Heart left ventricle (tissue), 16 donors: ENCODE measurements around the gene ESRP2. TPM values are rescaled to one million over a fixed set of nuclear protein-coding genes. Genes with fewer than 3 reads are reported as not detected.

Experiments used
- ATAC-seq, 4 donors: fragments of 200-7000 bp; cut with Tn5 transposase; one replicate each; pipeline ENCODE4 v1.9.1; 2020 to 2022; ENCODE audit warnings: moderate library complexity in 4 of 4, mild to moderate bottlenecking in 3 of 4, moderate number of reproducible peaks in 1 of 4
- DNase-seq, 5 donors: peaks; one replicate each; pipeline ENCODE4 v3.0.0-alpha.2; 2020
- H3K27ac ChIP-seq, 12 donors: fragments of 200-600 bp; sonication (generic) in 4 of 12; one replicate each; pipeline versions ENCODE4 v1.5.0 to v1.8.0; 2016 to 2022; ENCODE audit warnings: mild to moderate bottlenecking in 2 of 12
- H3K27me3 ChIP-seq, 9 donors: fragments of 200-600 bp; sonication (generic) in 2 of 9; one replicate each; pipeline versions ENCODE4 v1.5.1 to v1.8.0; 2016 to 2022; ENCODE audit warnings: mild to moderate bottlenecking in 3 of 9
- H3K36me3 ChIP-seq, 9 donors: fragments of 200-600 bp; sonication (generic) in 2 of 9; one replicate each; pipeline versions ENCODE4 v1.5.0 to v1.8.0; 2018 to 2022; ENCODE audit warnings: mild to moderate bottlenecking in 2 of 9
- H3K4me1 ChIP-seq, 12 donors: fragments of 200-600 bp; sonication (generic) in 4 of 12; one replicate each; pipeline versions ENCODE4 v1.5.0 to v1.8.0; 2016 to 2022; ENCODE audit warnings: mild to moderate bottlenecking in 3 of 12
- H3K4me3 ChIP-seq, 12 donors: fragments of 200-600 bp; sonication (generic) in 4 of 12; one replicate each; pipeline versions ENCODE4 v1.5.0 to v1.8.0; 2017 to 2022; ENCODE audit warnings: mild to moderate bottlenecking in 9 of 12, moderate library complexity in 4 of 12
- H3K9me3 ChIP-seq, 12 donors: fragments of 200-600 bp; sonication (generic) in 4 of 12; one replicate each; pipeline versions ENCODE4 v1.5.0 to v1.8.0; 2016 to 2022; ENCODE audit warnings: mild to moderate bottlenecking in 1 of 12
- POLR2A ChIP-seq, 2 donors: fragments of 450-650 bp; IDR thresholded peaks; one replicate each; pipeline ENCODE4 v1.6.1; 2017; ENCODE audit warnings: antibody characterized with exemption in 2 of 2, mild to moderate bottlenecking in 2 of 2, moderate library complexity in 2 of 2
- WGBS, 4 donors: extraction: QIAGEN DNeasy Blood & Tissue Kit in 2 of 4; methylation state at CpG; one replicate each; pipeline versions ENCODE4 v1.1.5 to v1.1.7; 2013 to 2018; 5-methylcytosine and 5-hydroxymethylcytosine counted together
- intact Hi-C, 10 donors: fragments of 100-400 bp; cut with DNase I; formaldehyde crosslinking; loops; one replicate each; pipeline versions ENCODE4 v1.11.1 to v1.14.2; 2022
- polyA plus RNA-seq, 2 donors: library from polyadenylated mRNA; stranded (reverse); fragments of 200-250 nt; gene quantifications; one replicate each; pipeline ENCODE4 v1.2.3, GENCODE V29; 2013
- total RNA-seq, 9 donors: library from RNA; depleted of rRNA in 2 of 9; stranded (reverse); fragments of >200 nt in 2 of 9; fragmentation: NEBNext Ultra II Directional in 3 of 9; extraction: Animal tissue kit (Norgen Biotek cat#: 25700) in 3 of 9; gene quantifications; one replicate each; pipeline versions ENCODE4 v1.1.0 to v1.2.4, GENCODE V29; 2016 to 2023
- TF ChIP-seq, protein P1 (sequence below), 12 donors: fragments of 200-600 bp; sonication (generic) in 4 of 12; IDR thresholded peaks; one replicate each; pipeline versions ENCODE4 v1.5.0 to v1.8.0; 2018 to 2022; ENCODE audit warnings: antibody characterized with exemption in 12 of 12, mild to moderate bottlenecking in 5 of 12
- donor health status: ischemic (EF 13 %, LVEDD 7.1; RV severe dilation, severe dysfunction).
- donor health status: healthy with polysubstance abuse.
- donor health status: DM: no; HTN: yes; CAD: no.
- donor health status: DM: no; HTN: no; CAD: no.
- donor health status: ischemic (EF 25% LVEDD 6.9; RV normal size, moderate dysfunction).
- donor health status: ischemic (EF 25% LVEDD 5.7; RV mildly dilated, moderate dysfunction).
- donor health status: healthy.
- donor health status: DM: yes; HTN: yes; CAD: no.
- donor health status: ischemic (EF 35%, LVEDD 5.7; RV mildly dilated, moderate dysfunction).
- donor health status: nonischemic (EF 11% LVEDD 7.7; RV severe dilation, severe dysfunction).
- donor health status: DM: yes; HTN: yes; CAD: no.
- donor health status: PGD.
- donor health status: ischemic (EF 29% LVEDD 5.4; RV normal size, mild dysfunction).
- donor health status: nonischemic (EF 23%, LVEDD 6.1; RV moderate dilation, normal function).

Gene ESRP2
- total and polyA plus RNA-seq, 11 donors: 0.15 to 1.9 (median 0.45) TPM; not detected in 1

DNA sequence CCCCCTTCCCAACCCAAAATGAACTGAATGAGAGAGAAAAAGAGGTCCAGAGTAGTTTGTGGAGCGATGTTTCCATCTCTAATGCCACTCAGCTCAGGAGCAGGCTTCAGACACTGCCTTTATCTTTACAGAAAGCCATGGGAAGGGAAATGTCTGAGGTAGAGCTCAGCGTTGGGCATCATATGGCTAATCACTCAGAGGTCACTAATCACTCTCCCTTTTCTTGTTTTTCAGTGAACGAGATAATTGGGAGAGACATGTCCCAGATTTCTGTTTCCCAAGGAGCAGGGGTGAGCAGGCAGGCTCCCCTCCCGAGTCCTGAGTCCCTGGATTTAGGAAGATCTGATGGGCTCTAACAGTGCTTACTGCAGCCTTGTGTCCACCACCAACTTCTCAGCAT is 9.8 kb downstream of the ESRP2 start:
- Histone ChIP-seq H3K4me1 (peaks cover 0 to 27% (median 15%) of the 10 kb centered on the region in 12 donors), H3K36me3 (peaks cover 0 to 55% (median 20%) of the 10 kb centered on the region in 9 donors), H3K27ac (no peak overlapping the region), H3K9me3 (no peaks in the 10 kb centered on the region), H3K4me3 (no peak overlapping the region), H3K27me3 (no peaks in the 10 kb centered on the region)
- intact Hi-C loops: loop anchor here in 8 of 10 donors (2.0 to 10.0 kb wide), 10 partner anchors 131 to 421 kb away; partner anchors contain the start of genes NFATC3 (in 2 of the 8), DPEP2 (in 1 of the 8), RANBP10 (in 1 of the 8) and TSNAXIP1 (in 1 of the 8)
- WGBS, 4 donors: 65 to 80% (median 77%) methylated on average over 4 of the region's 4 CpGs
- no peak for ATAC-seq
- TF ChIP-seq, protein P1, sequence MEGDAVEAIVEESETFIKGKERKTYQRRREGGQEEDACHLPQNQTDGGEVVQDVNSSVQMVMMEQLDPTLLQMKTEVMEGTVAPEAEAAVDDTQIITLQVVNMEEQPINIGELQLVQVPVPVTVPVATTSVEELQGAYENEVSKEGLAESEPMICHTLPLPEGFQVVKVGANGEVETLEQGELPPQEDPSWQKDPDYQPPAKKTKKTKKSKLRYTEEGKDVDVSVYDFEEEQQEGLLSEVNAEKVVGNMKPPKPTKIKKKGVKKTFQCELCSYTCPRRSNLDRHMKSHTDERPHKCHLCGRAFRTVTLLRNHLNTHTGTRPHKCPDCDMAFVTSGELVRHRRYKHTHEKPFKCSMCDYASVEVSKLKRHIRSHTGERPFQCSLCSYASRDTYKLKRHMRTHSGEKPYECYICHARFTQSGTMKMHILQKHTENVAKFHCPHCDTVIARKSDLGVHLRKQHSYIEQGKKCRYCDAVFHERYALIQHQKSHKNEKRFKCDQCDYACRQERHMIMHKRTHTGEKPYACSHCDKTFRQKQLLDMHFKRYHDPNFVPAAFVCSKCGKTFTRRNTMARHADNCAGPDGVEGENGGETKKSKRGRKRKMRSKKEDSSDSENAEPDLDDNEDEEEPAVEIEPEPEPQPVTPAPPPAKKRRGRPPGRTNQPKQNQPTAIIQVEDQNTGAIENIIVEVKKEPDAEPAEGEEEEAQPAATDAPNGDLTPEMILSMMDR (IDR thresholded peaks at IDR 0.05): no peak
- no peak for TF ChIP-seq POLR2A (IDR thresholded peaks at IDR 0.05)
- no peak for DNase-seq

DNA sequence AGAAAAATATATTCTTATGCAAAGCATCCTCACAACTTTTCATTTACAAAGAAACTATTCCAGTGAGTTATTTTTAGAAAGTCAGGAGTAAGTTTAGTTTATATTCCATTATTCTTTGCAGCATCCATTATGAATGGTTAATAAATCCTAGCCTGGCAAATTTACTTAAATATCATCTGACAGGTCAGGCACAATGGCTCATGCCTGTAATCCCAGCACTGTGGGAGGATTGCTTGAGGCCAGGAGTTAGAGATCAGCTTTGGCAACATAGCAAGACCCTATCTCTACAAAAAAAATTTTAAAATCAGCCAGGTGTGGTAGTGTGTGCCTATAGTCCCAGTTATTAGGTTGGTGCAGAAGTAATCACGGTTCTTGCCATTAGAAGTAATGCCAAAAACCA is 12.9 kb downstream of the ESRP2 start:
- Histone ChIP-seq H3K4me1 (peaks cover 0 to 15% (median 9%) of the 10 kb centered on the region in 12 donors), H3K4me3 (no peak overlapping the region), H3K36me3 (peaks cover 0 to 66% (median 20%) of the 10 kb centered on the region in 9 donors), H3K27me3 (no peaks in the 10 kb centered on the region), H3K9me3 (no peaks in the 10 kb centered on the region), H3K27ac (no peak overlapping the region)
- intact Hi-C loops: loop anchor here in 5 of 10 donors (10.0 kb wide), 5 partner anchors 128 to 418 kb away; partner anchors contain the start of genes DPEP2 (in 1 of the 5), RANBP10 (in 1 of the 5) and TSNAXIP1 (in 1 of the 5)
- 86 to 100% (median 92%) methylated on average over 1 of the region's 1 CpG for WGBS, 4 donors
- no peak for DNase-seq
- no peak for TF ChIP-seq POLR2A (IDR thresholded peaks at IDR 0.05)
- TF ChIP-seq, protein P1 (IDR thresholded peaks at IDR 0.05): no peak
- ATAC-seq: no peak

DNA sequence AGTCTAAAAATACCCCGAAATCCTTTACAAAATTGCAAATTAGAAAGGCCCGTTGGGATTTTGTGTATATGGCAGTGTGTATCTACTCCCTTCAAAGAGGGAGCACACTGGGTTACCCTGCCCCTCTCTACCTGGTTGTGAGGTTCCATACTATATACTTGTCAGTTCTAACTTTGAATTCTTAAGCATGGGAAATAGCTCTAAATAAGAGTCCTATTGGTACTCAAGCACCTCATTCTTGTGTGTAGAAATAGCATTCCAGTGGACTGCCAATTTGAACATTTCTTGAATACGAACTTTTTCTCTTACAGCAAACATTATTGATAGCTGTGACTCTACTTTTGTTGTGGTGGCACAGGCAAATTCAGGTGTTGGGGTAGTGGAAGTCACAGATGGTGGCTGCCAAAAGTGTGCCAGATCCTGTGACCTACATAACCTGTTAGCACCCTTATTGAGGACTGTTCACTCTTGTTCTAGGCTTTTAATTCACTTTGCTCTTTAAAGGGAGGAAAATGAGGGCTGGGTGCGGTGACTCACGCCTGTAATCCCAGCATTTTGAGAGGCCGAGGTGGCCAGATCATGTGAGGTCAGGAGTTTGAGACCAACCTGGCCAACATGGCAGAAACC is 16.1 kb downstream of the ESRP2 start:
- Histone ChIP-seq H3K9me3 (no peaks in the 10 kb centered on the region), H3K36me3 (peaks cover 0 to 40% (median 8%) of the 10 kb centered on the region in 9 donors), H3K27ac (no peak overlapping the region), H3K4me3 (no peak overlapping the region), H3K27me3 (no peaks in the 10 kb centered on the region), H3K4me1 (peaks cover 0 to 6% (median 0%) of the 10 kb centered on the region in 12 donors)
- ATAC-seq (no peak), DNase-seq (no peak)
- intact Hi-C loops: loop anchor here in 5 of 10 donors (10.0 kb wide), 5 partner anchors 125 to 415 kb away; partner anchors contain the start of genes DPEP2 (in 1 of the 5), RANBP10 (in 1 of the 5) and TSNAXIP1 (in 1 of the 5)
- 89 to 95% (median 93%) methylated on average over 6 of the region's 6 CpGs for whole genome bisulfite sequencing, 4 donors
- no peak for TF ChIP-seq POLR2A (IDR thresholded peaks at IDR 0.05)
- TF ChIP-seq, protein P1 (IDR thresholded peaks at IDR 0.05): no peak

DNA sequence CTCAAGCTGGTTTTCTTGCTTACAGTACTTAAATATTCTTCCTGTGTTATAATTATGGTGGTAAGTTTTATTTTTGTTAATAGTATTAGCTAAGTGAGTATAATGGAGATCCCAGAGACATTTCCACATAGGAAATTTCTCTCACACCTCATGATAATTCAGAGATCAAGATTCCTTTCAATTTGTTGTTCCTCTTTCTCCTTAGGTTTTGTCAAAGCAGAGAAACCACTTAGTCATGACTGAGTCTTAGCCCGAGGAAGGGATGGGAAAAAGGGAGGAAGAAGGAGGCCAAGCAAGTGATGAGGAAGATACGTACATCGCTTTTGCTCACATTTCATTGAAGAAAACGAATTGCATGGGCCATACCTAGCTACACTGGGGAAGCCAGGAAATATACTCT is 18.4 kb downstream of the ESRP2 start:
- TF ChIP-seq, protein P1 (IDR thresholded peaks at IDR 0.05): no peak
- TF ChIP-seq POLR2A (IDR thresholded peaks at IDR 0.05): no peak
- no peaks in the 10 kb centered on the region for H3K9me3 ChIP-seq
- no peak for ATAC-seq
- peaks cover 0 to 7% (median 0%) of the 10 kb centered on the region in 12 donors for H3K4me1 ChIP-seq
- no peak for DNase-seq
- intact Hi-C loops: no loop called here
- H3K4me3 ChIP-seq: no peak overlapping the region
- no peak overlapping the region for H3K27ac ChIP-seq
- 88 to 93% (median 90%) methylated on average over 4 of the region's 4 CpGs for WGBS, 4 donors
- H3K36me3 ChIP-seq: peaks cover 0 to 32% (median 8%) of the 10 kb centered on the region in 9 donors
- no peaks in the 10 kb centered on the region for H3K27me3 ChIP-seq
